HEK293 (cell line): ENCODE measurements around the gene SKAP1.

Experiments
- GLIS2 ChIP-seq: fragments of 450-650 bp; formaldehyde crosslinking; IDR thresholded peaks from 2 replicates; pipeline ENCODE4 v1.5.1; 2016; ENCODE audit warnings: missing biosample characterization, missing genetic modification characterization
- HIC1 ChIP-seq: fragments of 450-650 bp; formaldehyde crosslinking; IDR thresholded peaks from 2 replicates; pipeline ENCODE4 v1.5.1; 2016; ENCODE audit warnings: missing biosample characterization, missing genetic modification characterization
- HOXA7 ChIP-seq: sonication (generic); formaldehyde crosslinking; IDR thresholded peaks from 2 replicates; pipeline ENCODE4 v1.8.1; 2022; ENCODE audit warnings: missing genetic modification reagents, borderline replicate concordance
- KLF10 ChIP-seq: fragments of 450-650 bp; IDR thresholded peaks from 2 replicates; pipeline ENCODE4 v1.5.1; 2018; ENCODE audit warnings: missing biosample characterization, mild to moderate bottlenecking, missing genetic modification characterization
- OVOL3 ChIP-seq: fragments of 450-650 bp; formaldehyde crosslinking; IDR thresholded peaks from 2 replicates; pipeline ENCODE4 v1.5.1; 2016; ENCODE audit warnings: missing biosample characterization, missing genetic modification characterization
- PRDM1 ChIP-seq: fragments of 450-650 bp; formaldehyde crosslinking; IDR thresholded peaks from 2 replicates; pipeline ENCODE4; 2016; ENCODE audit warnings: missing biosample characterization, missing genetic modification characterization
- PRDM4 ChIP-seq: fragments of 450-650 bp; formaldehyde crosslinking; IDR thresholded peaks from 2 replicates; pipeline ENCODE4 v1.5.1; 2017; ENCODE audit warnings: missing biosample characterization, missing genetic modification characterization
- PRDM6 ChIP-seq: fragments of 450-650 bp; formaldehyde crosslinking; IDR thresholded peaks from 2 replicates; pipeline ENCODE4 v1.5.1; 2017; ENCODE audit warnings: missing biosample characterization, missing genetic modification characterization
- RBAK ChIP-seq: fragments of 450-650 bp; formaldehyde crosslinking; IDR thresholded peaks from 2 replicates; pipeline ENCODE4 v1.5.1; 2016; ENCODE audit warnings: missing biosample characterization, missing genetic modification characterization
- SALL2 ChIP-seq: fragments of 450-650 bp; formaldehyde crosslinking; IDR thresholded peaks from 2 replicates; pipeline ENCODE4 v1.5.0; 2017; ENCODE audit warnings: missing biosample characterization, mild to moderate bottlenecking, missing genetic modification characterization, borderline replicate concordance
- WT1 ChIP-seq: fragments of 450-650 bp; formaldehyde crosslinking; IDR thresholded peaks from 2 replicates; pipeline ENCODE4 v1.5.1; 2016; ENCODE audit warnings: missing biosample characterization, missing genetic modification characterization
- YY2 ChIP-seq: fragments of 450-650 bp; formaldehyde crosslinking; IDR thresholded peaks from 2 replicates; pipeline ENCODE4 v1.5.1; 2016; ENCODE audit warnings: missing biosample characterization, missing genetic modification characterization
- ZBTB8A ChIP-seq: fragments of 450-650 bp; formaldehyde crosslinking; IDR thresholded peaks from 2 replicates; pipeline ENCODE4 v1.5.1; 2016; ENCODE audit warnings: missing biosample characterization, missing genetic modification characterization
- ZFP3 ChIP-seq: fragments of 450-650 bp; formaldehyde crosslinking; IDR thresholded peaks from 2 replicates; pipeline ENCODE4 v1.5.1; 2016; ENCODE audit warnings: low read depth, missing biosample characterization, missing genetic modification characterization
- ZNF10 ChIP-seq: fragments of 450-650 bp; formaldehyde crosslinking; IDR thresholded peaks from 2 replicates; pipeline ENCODE4 v1.5.1; 2017; ENCODE audit warnings: missing biosample characterization, missing genetic modification characterization
- ZNF114 ChIP-seq: fragments of 450-650 bp; formaldehyde crosslinking; IDR thresholded peaks from 2 replicates; pipeline ENCODE4 v1.5.0; 2017; ENCODE audit warnings: missing biosample characterization, missing genetic modification characterization
- ZNF132 ChIP-seq: fragments of 450-650 bp; formaldehyde crosslinking; IDR thresholded peaks from 2 replicates; pipeline ENCODE4 v1.5.1; 2017; ENCODE audit warnings: missing biosample characterization, missing genetic modification characterization, borderline replicate concordance
- ZNF2 ChIP-seq: fragments of 450-650 bp; formaldehyde crosslinking; IDR thresholded peaks from 2 replicates; pipeline ENCODE4 v1.5.1; 2016; ENCODE audit warnings: missing biosample characterization, missing genetic modification characterization
- ZNF202 ChIP-seq: fragments of 450-650 bp; formaldehyde crosslinking; IDR thresholded peaks from 2 replicates; pipeline ENCODE4 v1.5.1; 2016; ENCODE audit warnings: missing biosample characterization, missing genetic modification characterization, borderline replicate concordance
- ZNF23 ChIP-seq: fragments of 450-650 bp; formaldehyde crosslinking; IDR thresholded peaks from 2 replicates; pipeline ENCODE4 v1.5.1; 2016; ENCODE audit warnings: missing biosample characterization, missing genetic modification characterization, borderline replicate concordance
- ZNF302 ChIP-seq: fragments of 450-650 bp; formaldehyde crosslinking; IDR thresholded peaks from 2 replicates; pipeline ENCODE4 v1.5.1; 2016; ENCODE audit warnings: missing biosample characterization, missing genetic modification characterization, low read depth
- ZNF335 ChIP-seq: fragments of 450-650 bp; formaldehyde crosslinking; conservative IDR thresholded peaks from 2 replicates; pipeline ENCODE4 v1.5.1; 2016; ENCODE audit warnings: missing biosample characterization, missing genetic modification characterization
- ZNF341 ChIP-seq: fragments of 450-650 bp; formaldehyde crosslinking; IDR thresholded peaks from 2 replicates; pipeline ENCODE4; 2016; ENCODE audit warnings: low read depth, missing biosample characterization, missing genetic modification characterization
- ZNF514 ChIP-seq: fragments of 450-650 bp; formaldehyde crosslinking; IDR thresholded peaks from 2 replicates; pipeline ENCODE4 v1.5.1; 2016; ENCODE audit warnings: missing biosample characterization, missing genetic modification characterization
- ZNF549 ChIP-seq: fragments of 450-650 bp; IDR thresholded peaks from 2 replicates; pipeline ENCODE4 v1.5.1; 2018; ENCODE audit warnings: missing biosample characterization, missing genetic modification characterization, mild to moderate bottlenecking, inconsistent platforms, moderate library complexity
- ZNF621 ChIP-seq: fragments of 450-650 bp; formaldehyde crosslinking; IDR thresholded peaks from 2 replicates; pipeline ENCODE4 v1.5.1; 2017; ENCODE audit warnings: missing biosample characterization, missing genetic modification characterization
- ZNF654 ChIP-seq: fragments of 450-650 bp; formaldehyde crosslinking; IDR thresholded peaks from 2 replicates; pipeline ENCODE4 v1.5.1; 2016; ENCODE audit warnings: low read depth, missing biosample characterization, missing genetic modification characterization
- ZNF660 ChIP-seq: fragments of 450-650 bp; IDR thresholded peaks from 2 replicates; pipeline ENCODE4 v1.5.1; 2018; ENCODE audit warnings: missing biosample characterization, mild to moderate bottlenecking, missing genetic modification characterization
- ZNF677 ChIP-seq: fragments of 450-650 bp; IDR thresholded peaks from 2 replicates; pipeline ENCODE4 v1.5.0; 2018; ENCODE audit warnings: missing biosample characterization, mild to moderate bottlenecking, missing genetic modification characterization, moderate library complexity
- ZNF830 ChIP-seq: fragments of 450-650 bp; IDR thresholded peaks from 2 replicates; pipeline ENCODE4 v1.5.0; 2018; ENCODE audit warnings: missing biosample characterization, missing genetic modification characterization, low read depth, mild to moderate bottlenecking, moderate library complexity
- ZSCAN16 ChIP-seq: fragments of 450-650 bp; formaldehyde crosslinking; IDR thresholded peaks from 2 replicates; pipeline ENCODE4 v1.5.1; 2016; ENCODE audit warnings: missing biosample characterization, missing genetic modification characterization
- ZSCAN18 ChIP-seq: fragments of 450-650 bp; formaldehyde crosslinking; IDR thresholded peaks from 2 replicates; pipeline ENCODE4 v1.5.1; 2016; ENCODE audit warnings: missing biosample characterization, missing genetic modification characterization

Gene SKAP1

GRCh38 chr17:48261297-48261880, 168.6 kb downstream of the SKAP1 start (continued):
- TF ChIP-seq PRDM4 (tag by site-specific recombination) (no peak), OVOL3 (tag by site-specific recombination) (no peak), ZNF335 (tag by site-specific recombination) (no peak), ZNF654 (tag by site-specific recombination) (peak; percentile 51), ZNF341 (tag by site-specific recombination) (no peak), ZNF830 (tag by site-specific recombination) (no peak), ZNF660 (tag by site-specific recombination) (0 out of 2 replicates have a peak, but pooled peaks have one; percentile 30), ZNF2 (tag by site-specific recombination) (peak; percentile 58; the same call in 1 of the 2 replicates), ZSCAN16 (tag by site-specific recombination) (no peak), PRDM1 (tag by site-specific recombination) (no peak), ZNF132 (tag by site-specific recombination) (no peak), SALL2 (tag by site-specific recombination) (no peak), ZNF549 (tag by site-specific recombination) (no peak), ZNF621 (no peak), HIC1 (tag by site-specific recombination) (no peak), ZNF202 (no peak), GLIS2 (no peak), ZSCAN18 (no peak), KLF10 (tag by site-specific recombination) (no peak), RBAK (no peak), ZNF677 (tag by site-specific recombination) (no peak), ZBTB8A (tag by site-specific recombination) (0 out of 2 replicates have a peak, but pooled peaks have one; percentile 15), YY2 (tag by site-specific recombination) (no peak), ZNF514 (no peak), PRDM6 (tag by site-specific recombination) (peak; percentile 34; the same call in 1 of the 2 replicates), WT1 (tag by site-specific recombination) (no peak), ZNF23 (tag by site-specific recombination) (no peak), ZFP3 (tag by site-specific recombination) (no peak), ZNF302 (no peak), ZNF114 (tag by site-specific recombination) (no peak), HOXA7 (no peak), ZNF10 (no peak)
- TF ChIP-seq, all 188 proteins: peak for 12
